ENCODE results near the gene TCERG1L.
"Not testable (repeated sequence)": the region's sequence is repeated elsewhere in the genome, so short reads cannot be mapped to it uniquely, and the experiment has no call there.

The TCERG1L gene

DNA sequence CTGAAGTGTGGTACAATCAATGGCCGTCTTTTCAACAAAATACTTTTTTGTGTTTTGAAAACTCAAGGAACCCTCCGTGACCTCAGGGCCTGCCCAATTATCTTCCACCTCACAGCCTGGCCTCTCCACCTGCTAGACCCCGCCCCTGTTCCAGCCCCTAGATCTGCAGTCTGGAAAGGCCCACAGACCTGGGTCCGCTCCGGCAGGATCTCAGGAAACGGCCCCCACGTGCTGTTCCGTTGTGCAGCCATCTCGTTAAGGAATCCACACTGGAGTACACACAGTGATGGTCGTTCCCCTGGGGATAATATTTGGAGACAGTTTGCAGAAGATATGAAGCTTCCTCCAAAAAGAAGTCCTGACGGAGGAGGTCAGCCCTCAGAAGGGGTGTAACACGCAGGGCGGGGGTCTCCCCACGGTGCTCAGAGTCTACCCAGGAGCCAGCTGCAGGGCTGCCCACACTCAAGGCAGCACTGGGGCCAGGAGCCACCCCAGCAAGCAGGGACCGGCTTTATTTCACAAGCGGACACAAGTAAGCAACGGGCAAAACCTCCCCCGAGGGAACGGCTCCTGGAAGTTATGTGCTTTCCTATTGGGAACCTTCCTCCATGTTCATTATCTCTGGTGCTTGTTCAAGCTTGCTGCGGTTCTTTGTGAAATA lies 73.4 kb downstream of the TCERG1L start:
- no peak for TF ChIP-seq POLR2AphosphoS5 (IDR thresholded peaks at IDR 0.05; ENCODE audit: low read depth)
- no peak for TF ChIP-seq SPI1 (IDR thresholded peaks at IDR 0.05; ENCODE audit: borderline replicate concordance, low read depth)
- TF ChIP-seq, protein P1, sequence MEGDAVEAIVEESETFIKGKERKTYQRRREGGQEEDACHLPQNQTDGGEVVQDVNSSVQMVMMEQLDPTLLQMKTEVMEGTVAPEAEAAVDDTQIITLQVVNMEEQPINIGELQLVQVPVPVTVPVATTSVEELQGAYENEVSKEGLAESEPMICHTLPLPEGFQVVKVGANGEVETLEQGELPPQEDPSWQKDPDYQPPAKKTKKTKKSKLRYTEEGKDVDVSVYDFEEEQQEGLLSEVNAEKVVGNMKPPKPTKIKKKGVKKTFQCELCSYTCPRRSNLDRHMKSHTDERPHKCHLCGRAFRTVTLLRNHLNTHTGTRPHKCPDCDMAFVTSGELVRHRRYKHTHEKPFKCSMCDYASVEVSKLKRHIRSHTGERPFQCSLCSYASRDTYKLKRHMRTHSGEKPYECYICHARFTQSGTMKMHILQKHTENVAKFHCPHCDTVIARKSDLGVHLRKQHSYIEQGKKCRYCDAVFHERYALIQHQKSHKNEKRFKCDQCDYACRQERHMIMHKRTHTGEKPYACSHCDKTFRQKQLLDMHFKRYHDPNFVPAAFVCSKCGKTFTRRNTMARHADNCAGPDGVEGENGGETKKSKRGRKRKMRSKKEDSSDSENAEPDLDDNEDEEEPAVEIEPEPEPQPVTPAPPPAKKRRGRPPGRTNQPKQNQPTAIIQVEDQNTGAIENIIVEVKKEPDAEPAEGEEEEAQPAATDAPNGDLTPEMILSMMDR (IDR thresholded peaks at IDR 0.05; ENCODE audit: insufficient read depth, low read length) = no peak
- TF ChIP-seq, protein P2, sequence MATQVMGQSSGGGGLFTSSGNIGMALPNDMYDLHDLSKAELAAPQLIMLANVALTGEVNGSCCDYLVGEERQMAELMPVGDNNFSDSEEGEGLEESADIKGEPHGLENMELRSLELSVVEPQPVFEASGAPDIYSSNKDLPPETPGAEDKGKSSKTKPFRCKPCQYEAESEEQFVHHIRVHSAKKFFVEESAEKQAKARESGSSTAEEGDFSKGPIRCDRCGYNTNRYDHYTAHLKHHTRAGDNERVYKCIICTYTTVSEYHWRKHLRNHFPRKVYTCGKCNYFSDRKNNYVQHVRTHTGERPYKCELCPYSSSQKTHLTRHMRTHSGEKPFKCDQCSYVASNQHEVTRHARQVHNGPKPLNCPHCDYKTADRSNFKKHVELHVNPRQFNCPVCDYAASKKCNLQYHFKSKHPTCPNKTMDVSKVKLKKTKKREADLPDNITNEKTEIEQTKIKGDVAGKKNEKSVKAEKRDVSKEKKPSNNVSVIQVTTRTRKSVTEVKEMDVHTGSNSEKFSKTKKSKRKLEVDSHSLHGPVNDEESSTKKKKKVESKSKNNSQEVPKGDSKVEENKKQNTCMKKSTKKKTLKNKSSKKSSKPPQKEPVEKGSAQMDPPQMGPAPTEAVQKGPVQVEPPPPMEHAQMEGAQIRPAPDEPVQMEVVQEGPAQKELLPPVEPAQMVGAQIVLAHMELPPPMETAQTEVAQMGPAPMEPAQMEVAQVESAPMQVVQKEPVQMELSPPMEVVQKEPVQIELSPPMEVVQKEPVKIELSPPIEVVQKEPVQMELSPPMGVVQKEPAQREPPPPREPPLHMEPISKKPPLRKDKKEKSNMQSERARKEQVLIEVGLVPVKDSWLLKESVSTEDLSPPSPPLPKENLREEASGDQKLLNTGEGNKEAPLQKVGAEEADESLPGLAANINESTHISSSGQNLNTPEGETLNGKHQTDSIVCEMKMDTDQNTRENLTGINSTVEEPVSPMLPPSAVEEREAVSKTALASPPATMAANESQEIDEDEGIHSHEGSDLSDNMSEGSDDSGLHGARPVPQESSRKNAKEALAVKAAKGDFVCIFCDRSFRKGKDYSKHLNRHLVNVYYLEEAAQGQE (IDR thresholded peaks at IDR 0.05; ENCODE audit: insufficient replicate concordance, low read depth) = no peak
- TF ChIP-seq GABPA (IDR thresholded peaks at IDR 0.05; ENCODE audit: low read depth) = no peak
- no peak overlapping the region for H3K4me3 ChIP-seq (replicated peaks; ENCODE audit: insufficient read depth, low read length)
- DNase-seq (ENCODE audit: low read depth in 1 of 2, low spot score in 1 of 2) = no peak
- no peak overlapping the region for H3K27ac ChIP-seq (replicated peaks)
- no peaks in the 10 kb centered on the region for H3K27me3 ChIP-seq (ENCODE audit: insufficient read depth, poor library complexity, severe bottlenecking)

DNA sequence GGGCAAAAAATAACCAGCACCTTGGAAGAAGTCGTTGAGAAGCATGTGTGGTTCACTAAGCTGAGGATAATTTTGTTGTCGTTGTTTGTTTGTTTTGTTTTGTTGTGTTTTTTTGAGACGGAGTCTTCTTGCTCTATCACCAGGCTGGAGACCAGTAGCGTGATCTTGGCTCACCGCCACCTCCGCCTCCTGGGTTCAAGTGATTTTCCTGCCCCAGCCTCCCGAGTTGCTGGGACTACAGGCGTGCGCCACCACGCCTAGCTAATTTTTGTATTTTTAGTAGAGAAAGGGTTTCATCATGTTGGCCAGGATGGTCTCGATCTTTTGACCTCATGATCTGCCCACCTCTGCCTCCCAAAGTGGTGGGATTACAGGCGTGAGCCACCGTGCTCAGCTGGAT lies 76.9 kb downstream of the TCERG1L start:
- not testable (repeated sequence) for H3K27me3 ChIP-seq (ENCODE audit: insufficient read depth, poor library complexity, severe bottlenecking); H3K27ac ChIP-seq (replicated peaks); H3K4me3 ChIP-seq (replicated peaks; ENCODE audit: insufficient read depth, low read length); DNase-seq (ENCODE audit: low read depth in 1 of 2, low spot score in 1 of 2)

DNA sequence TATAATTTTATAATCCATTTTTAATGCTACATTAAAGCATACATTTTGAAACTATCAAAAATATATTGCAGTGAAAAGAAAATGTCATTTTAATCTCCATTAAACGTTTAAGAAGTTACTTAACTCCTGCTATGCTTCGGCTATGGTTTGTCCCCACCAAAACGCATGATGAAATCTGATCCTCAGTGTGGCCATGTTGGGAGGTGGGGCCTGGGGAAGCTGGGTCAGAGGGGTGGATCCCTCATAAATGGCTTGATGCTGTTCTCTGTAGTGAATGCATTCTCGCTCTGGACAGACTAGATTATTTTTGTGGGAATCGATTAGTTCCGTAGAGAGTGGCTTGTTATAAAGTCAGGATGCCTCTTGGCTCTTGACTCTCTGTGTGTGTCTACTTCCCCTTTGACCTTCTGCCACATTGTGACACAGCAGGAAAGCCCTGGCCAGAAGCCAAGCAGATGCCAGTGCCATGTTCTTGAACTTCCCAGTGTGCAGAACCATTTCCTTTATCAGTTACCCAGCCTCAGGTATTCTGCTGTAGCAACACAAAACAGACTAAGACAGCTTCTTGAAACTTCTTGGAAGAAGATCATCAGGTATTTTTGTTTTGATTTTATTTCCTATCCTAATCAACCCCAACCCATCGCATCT lies 77.8 kb downstream of the TCERG1L start:
- TF ChIP-seq, protein P2 (IDR thresholded peaks at IDR 0.05; ENCODE audit: insufficient replicate concordance, low read depth) = no peak
- TF ChIP-seq SPI1 (IDR thresholded peaks at IDR 0.05; ENCODE audit: borderline replicate concordance, low read depth) (no peak), POLR2AphosphoS5 (IDR thresholded peaks at IDR 0.05; ENCODE audit: low read depth) (no peak)
- TF ChIP-seq, protein P1 (IDR thresholded peaks at IDR 0.05; ENCODE audit: insufficient read depth, low read length) = no peak
- Histone ChIP-seq H3K27me3 (ENCODE audit: insufficient read depth, poor library complexity, severe bottlenecking) (no peaks in the 10 kb centered on the region), H3K27ac (replicated peaks) (no peak overlapping the region), H3K4me3 (replicated peaks; ENCODE audit: insufficient read depth, low read length) (no peak overlapping the region)
- DNase-seq (ENCODE audit: low read depth in 1 of 2, low spot score in 1 of 2) = peak in 1 of 2 experiments; percentile 6

DNA sequence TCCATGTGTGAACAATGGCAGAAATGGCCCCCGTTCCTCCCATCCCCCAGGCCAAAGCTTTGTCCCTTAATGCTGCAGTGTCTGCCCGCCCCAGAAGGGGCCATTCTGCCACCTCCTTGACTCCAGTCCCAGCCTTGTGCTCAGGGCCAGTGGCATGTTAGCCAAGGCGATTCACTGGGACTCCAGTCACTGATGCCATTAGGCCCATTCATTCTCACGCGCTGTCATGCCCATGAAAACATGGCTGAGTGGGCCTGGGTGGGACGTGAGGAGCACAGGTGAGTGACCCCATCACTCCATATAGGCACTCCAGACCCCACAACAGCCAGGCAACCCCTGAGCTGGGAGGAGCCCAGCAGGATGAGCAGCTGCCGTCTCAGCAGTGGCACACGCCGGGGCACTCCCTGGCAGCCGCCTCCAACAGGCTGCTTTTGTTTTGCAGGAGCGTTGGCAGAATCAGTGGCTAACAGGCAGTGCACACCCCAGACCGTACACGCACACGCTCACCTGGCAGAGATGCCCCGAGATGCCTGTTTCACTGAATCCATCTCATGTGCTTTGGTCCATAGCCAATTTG lies 79.5 kb downstream of the TCERG1L start:
- TF ChIP-seq, protein P2 (IDR thresholded peaks at IDR 0.05; ENCODE audit: insufficient replicate concordance, low read depth) = no peak
- no peak for TF ChIP-seq POLR2AphosphoS5 (IDR thresholded peaks at IDR 0.05; ENCODE audit: low read depth)
- TF ChIP-seq GABPA (IDR thresholded peaks at IDR 0.05; ENCODE audit: low read depth) = no peak
- no peak for TF ChIP-seq SPI1 (IDR thresholded peaks at IDR 0.05; ENCODE audit: borderline replicate concordance, low read depth)
- TF ChIP-seq, protein P1 (IDR thresholded peaks at IDR 0.05; ENCODE audit: insufficient read depth, low read length) = no peak
- Histone ChIP-seq H3K27me3 (ENCODE audit: insufficient read depth, poor library complexity, severe bottlenecking) (no peaks in the 10 kb centered on the region), H3K27ac (replicated peaks) (no peak overlapping the region), H3K4me3 (replicated peaks; ENCODE audit: insufficient read depth, low read length) (no peak overlapping the region)
- no peak for DNase-seq (ENCODE audit: low read depth in 1 of 2, low spot score in 1 of 2)
